SK-N-SH (cell line): ENCODE results near the gene KCNJ12. TPM values are rescaled to one million over a fixed set of nuclear protein-coding genes. Genes with fewer than 3 reads are reported as not detected.

Source experiments
- CTCF ChIA-PET: fragments of 300-600, 350-600 bp; formaldehyde crosslinking; extraction: SDS; loops from one replicate; lab custom pipeline; 2021; lab: Yijun Ruan, JAX
- POLR2A ChIA-PET: fragments of 350-600 bp; sonication (Branson Sonifier 250); formaldehyde crosslinking; extraction: SDS; loops from one replicate; lab custom pipeline; 2020; ENCODE audit warnings: antibody characterized with exemption, inconsistent platforms; lab: Yijun Ruan, JAX
- DNase-seq: peaks from one replicate; pipeline ENCODE4 v3.0.0; 2012
- H2AFZ ChIP-seq: fragments of 200-600 bp; sonication (generic); 2 replicates; pipeline ENCODE4 v1.8.1; 2016; ENCODE audit warnings: antibody characterized with exemption, mild to moderate bottlenecking, low read depth
- H3F3A ChIP-seq: fragments of 200-600 bp; sonication (generic); replicated peaks from 2 replicates; pipeline ENCODE3; 2016; ENCODE audit warnings: antibody characterized with exemption, mild to moderate bottlenecking; ENCODE audit not compliant: insufficient read depth
- H3K27ac ChIP-seq, 2 experiments: fragments of 200-500 bp in 1 of 2; fragments of 200-600 bp in 1 of 2; sonication (Bioruptor generic) in 1 of 2; sonication (generic), shearing (Covaris generic) in 1 of 2; 2 replicates each; pipeline versions ENCODE4 v1.5.1 to v1.6.1; 2014 to 2016; ENCODE audit warnings: low read depth in 2 of 2, inconsistent platforms in 1 of 2, low read length in 1 of 2, mild to moderate bottlenecking in 1 of 2, mixed read lengths in 1 of 2
- H3K27me3 ChIP-seq: fragments of 200-600 bp; sonication (generic), shearing (Covaris generic); 2 replicates; pipeline ENCODE4 v1.6.1; 2016; ENCODE audit warnings: mixed run types; ENCODE audit not compliant: insufficient read depth
- H3K36me3 ChIP-seq, 2 experiments: fragments of 200-500 bp in 1 of 2; fragments of 200-600 bp in 1 of 2; sonication (Bioruptor generic) in 1 of 2; sonication (generic) in 1 of 2; replicated peaks in 1 of 2; 2 replicates each; pipeline versions ENCODE3 to v1.5.1; 2014 to 2016; ENCODE audit warnings: low read length in 1 of 2, mild to moderate bottlenecking in 1 of 2; ENCODE audit not compliant: insufficient read depth in 2 of 2, control insufficient read depth in 1 of 2
- H3K4me1 ChIP-seq, 2 experiments: fragments of 200-500 bp in 1 of 2; fragments of 200-600 bp in 1 of 2; sonication (Bioruptor generic) in 1 of 2; sonication (generic), shearing (Covaris generic) in 1 of 2; 2 replicates each; pipeline versions ENCODE4 v1.5.1 to v1.6.1; 2014 to 2016; ENCODE audit warnings: low read depth in 1 of 2, low read length in 1 of 2, mixed run types in 1 of 2; ENCODE audit not compliant: insufficient read depth in 2 of 2, control insufficient read depth in 1 of 2
- H3K4me2 ChIP-seq: fragments of 200-600 bp; sonication (generic), shearing (Covaris generic); 2 replicates; pipeline ENCODE4 v1.6.1; 2017; ENCODE audit warnings: mixed run types
- H3K4me3 ChIP-seq, 2 experiments: fragments of 200-500 bp in 1 of 2; fragments of 200-600 bp in 1 of 2; sonication (Bioruptor generic) in 1 of 2; sonication (generic), shearing (Covaris generic) in 1 of 2; 2 replicates each; pipeline versions ENCODE4 v1.5.1 to v1.8.1; 2014 to 2016; ENCODE audit warnings: low read depth in 2 of 2, inconsistent platforms in 1 of 2, low read length in 1 of 2, mild to moderate bottlenecking in 1 of 2, mixed read lengths in 1 of 2, moderate library complexity in 1 of 2
- H3K79me2 ChIP-seq: fragments of 200-600 bp; sonication (generic); 2 replicates; pipeline ENCODE4 v1.8.1; 2017; ENCODE audit warnings: mild to moderate bottlenecking; ENCODE audit not compliant: insufficient read depth
- H3K9ac ChIP-seq: fragments of 200-600 bp; sonication (generic); 2 replicates; pipeline ENCODE4 v1.6.1; 2017; ENCODE audit warnings: mixed run types
- H3K9me2 ChIP-seq: fragments of 200-600 bp; sonication (generic); 2 replicates; pipeline ENCODE4 v1.6.1; 2017; ENCODE audit warnings: mixed run types
- H3K9me3 ChIP-seq: fragments of 200-600 bp; sonication (generic); 2 replicates; pipeline ENCODE4 v1.6.1; 2017; ENCODE audit warnings: mixed run types, mild to moderate bottlenecking, moderate library complexity
- H4K20me1 ChIP-seq: fragments of 200-600 bp; sonication (generic); 2 replicates; pipeline ENCODE4 v1.6.1; 2017; ENCODE audit warnings: mild to moderate bottlenecking, mixed run types; ENCODE audit not compliant: insufficient read depth
- CHD2 ChIP-seq: fragments of 150-350 bp; IDR thresholded peaks from 2 replicates; pipeline ENCODE4 v1.6.1; 2018; ENCODE audit warnings: low read length; ENCODE audit not compliant: partially characterized antibody
- ELF1 ChIP-seq: IDR thresholded peaks from 2 replicates; pipeline ENCODE4 v1.4.0; 2012
- EZH2phosphoT487 ChIP-seq: fragments of 200-600 bp; sonication (generic); IDR thresholded peaks from 2 replicates; pipeline ENCODE4 v1.6.1; 2017; ENCODE audit warnings: low read depth, mixed run types, mild to moderate bottlenecking, antibody characterized with exemption, moderate library complexity, borderline replicate concordance
- GATA2 ChIP-seq: sonication (generic); formaldehyde crosslinking; IDR thresholded peaks from 2 replicates; pipeline ENCODE4 v1.5.0; 2020; ENCODE audit warnings: mild to moderate bottlenecking, missing genetic modification reagents
- MEF2A ChIP-seq: IDR thresholded peaks from 2 replicates; pipeline ENCODE4 v1.4.0; 2012; ENCODE audit warnings: low read depth, borderline replicate concordance
- MXI1 ChIP-seq: IDR thresholded peaks from 2 replicates; pipeline ENCODE4 v1.6.1; 2012; ENCODE audit warnings: mild to moderate bottlenecking, low read depth, low read length, improper control_type of control experiment
- NFIC ChIP-seq: IDR thresholded peaks from 2 replicates; pipeline ENCODE4 v1.4.0; 2012; ENCODE audit warnings: borderline replicate concordance
- PBX3 ChIP-seq: IDR thresholded peaks from 2 replicates; pipeline ENCODE4; 2012
- RAD21 ChIP-seq: IDR thresholded peaks from 2 replicates; pipeline ENCODE4 v1.6.1; 2012; ENCODE audit warnings: mild to moderate bottlenecking, low read length
- RCOR1 ChIP-seq: fragments of 150-350 bp; IDR thresholded peaks from 2 replicates; pipeline ENCODE4 v1.6.1; 2017; ENCODE audit warnings: antibody characterized with exemption, low read length
- REST ChIP-seq: IDR thresholded peaks from 2 replicates; pipeline ENCODE4 v1.6.1; 2012; ENCODE audit warnings: mild to moderate bottlenecking, low read depth, low read length, moderate library complexity
- SMC3 ChIP-seq: IDR thresholded peaks from 2 replicates; pipeline ENCODE4 v1.6.1; 2012; ENCODE audit warnings: low read depth, low read length, improper control_type of control experiment
- TCF12 ChIP-seq: IDR thresholded peaks from 2 replicates; pipeline ENCODE4 v1.4.0; 2012
- TEAD4 ChIP-seq: IDR thresholded peaks from 2 replicates; pipeline ENCODE4 v1.4.0; 2012; ENCODE audit warnings: mild to moderate bottlenecking, borderline replicate concordance; ENCODE audit not compliant: insufficient read depth
- USF2 ChIP-seq: fragments of 150-350 bp; IDR thresholded peaks from 2 replicates; pipeline ENCODE4 v1.6.1; 2017; ENCODE audit warnings: antibody characterized with exemption, low read length, low read depth, borderline replicate concordance
- YY1 ChIP-seq: IDR thresholded peaks from 2 replicates; pipeline ENCODE4 v1.4.0; 2012; ENCODE audit warnings: low read depth, mild to moderate bottlenecking
- ZBTB33 ChIP-seq: IDR thresholded peaks from 2 replicates; pipeline ENCODE4 v1.4.0; 2012; ENCODE audit warnings: low read depth, borderline replicate concordance
- WGBS: methylation state at CpG from one replicate; pipeline ENCODE4 v1.1.6; 2017; ENCODE audit warnings: low lambda C conversion rate; 5-methylcytosine and 5-hydroxymethylcytosine counted together
- polyA plus RNA-seq, 3 experiments: library from polyadenylated mRNA; depleted of rRNA; stranded (reverse); fragments of >200 nt; gene quantifications; 2 replicates each; pipeline ENCODE4 v1.2.3, GENCODE V29; 2012

The KCNJ12 gene
- polyA plus RNA-seq, 1 of the 3 experiments (the other 2 are of a cell fraction), result 0.36 TPM

- Histone ChIP-seq H3K4me1 (peaks cover 4 to 24% of the 10 kb centered on the region in 2 experiments; a peak in 2 of 4 replicates), H3F3A (no peaks in the 10 kb centered on the region), H4K20me1 (no peaks in the 10 kb centered on the region), H3K79me2 (no peaks in the 10 kb centered on the region), H3K4me3 (peak overlapping the region in 1 of 2 experiments; percentile 27; a peak in 3 of 4 replicates), H3K4me2 (peak overlapping the region; percentile 69)
- TF ChIP-seq YY1 (no peak), TEAD4 (no peak), RAD21 (0 out of 2 replicates have a peak, but pooled peaks have one; percentile 6), MXI1 (no peak), RCOR1 (no peak)
- TF ChIP-seq, all 33 proteins: peak for 1
- no peak overlapping the region for H2AFZ ChIP-seq
- H3K9me2 ChIP-seq, result no peaks in the 10 kb centered on the region
- WGBS, result 27% methylated on average over 19 of the region's 43 CpGs
- POLR2A ChIA-PET, result interaction anchor here (1.0 kb wide), 1 partner anchor 56 kb away, joined by 3 read pairs; no protein-coding TSS in a partner anchor
- no peak overlapping the region for H3K27ac ChIP-seq
- H3K9ac ChIP-seq, result no peak overlapping the region
- H3K9me3 ChIP-seq, result no peaks in the 10 kb centered on the region
- CTCF ChIA-PET, result interaction anchor here (1.5 to 3.1 kb wide), 3 partner anchors 13 to 135 kb away, joined by 3 to 10 read pairs (median 4); no protein-coding TSS in a partner anchor
- H3K27me3 ChIP-seq, result peaks cover 28% of the 10 kb centered on the region
- DNase-seq, result peak; percentile 74
- H3K36me3 ChIP-seq, result no peaks in the 10 kb centered on the region
Measured at GRCh38 chr17:21377705-21378396, 1.7 kb downstream of the KCNJ12 start.

GRCh38 chr17:21378553-21378952 lies 2.4 kb downstream of the KCNJ12 start:
- Histone ChIP-seq H3F3A (no peaks in the 10 kb centered on the region), H3K4me1 (peaks cover 4 to 28% of the 10 kb centered on the region in 2 experiments; a peak in 2 of 4 replicates), H3K4me3 (no peak overlapping the region), H3K4me2 (no peak overlapping the region), H3K79me2 (no peaks in the 10 kb centered on the region), H3K9ac (no peak overlapping the region), H3K27ac (no peak overlapping the region), H3K9me2 (no peaks in the 10 kb centered on the region), H3K27me3 (peaks cover 28% of the 10 kb centered on the region), H3K9me3 (no peaks in the 10 kb centered on the region), H4K20me1 (no peaks in the 10 kb centered on the region), H2AFZ (no peak overlapping the region), H3K36me3 (no peaks in the 10 kb centered on the region)
- DNase-seq, result no peak
- 62% methylated on average over 5 of the region's 5 CpGs for WGBS
- CTCF ChIA-PET, result interaction anchor here (1.5 to 3.1 kb wide), 3 partner anchors 12 to 134 kb away, joined by 3 to 10 read pairs (median 4); no protein-coding TSS in a partner anchor
- no peak for TF ChIP-seq NFIC
- TF ChIP-seq SMC3, result no peak
- TF ChIP-seq EZH2phosphoT487, result no peak
- no peak for TF ChIP-seq CHD2
- TF ChIP-seq GATA2 (CRISPR knock-in tag), result no peak
- no peak for TF ChIP-seq TCF12
- no peak for TF ChIP-seq PBX3
- TF ChIP-seq ZBTB33, result no peak
- no peak for TF ChIP-seq MEF2A
- TF ChIP-seq ELF1, result no peak
- no peak for TF ChIP-seq USF2
- TF ChIP-seq REST, result no peak
- TF ChIP-seq, all 33 proteins: peak for 0
- POLR2A ChIA-PET, result interaction anchor here (1.0 kb wide), 1 partner anchor 57 kb away, joined by 3 read pairs; no protein-coding TSS in a partner anchor
